OCI-LY3 (cell line): ENCODE measurements around the gene ZBTB22.
"Not testable (repeated sequence)": the region's sequence is repeated elsewhere in the genome, so short reads cannot be mapped to it uniquely, and the experiment has no call there.

Experiments used
- H2AFZ ChIP-seq: fragments of 200-600, 300-600 bp; shearing (Covaris generic); 2 replicates; pipeline ENCODE4 v1.6.0; 2014; ENCODE audit warnings: antibody characterized with exemption, low read depth, low read length
- H3K27ac ChIP-seq: fragments of 200-600, 300-600 bp; sonication (generic); 2 replicates; pipeline ENCODE4 v1.5.1; 2014; ENCODE audit warnings: mild to moderate bottlenecking, low read length, moderate library complexity, mixed read lengths
- H3K27me3 ChIP-seq: fragments of 200-600, 300-600 bp; sonication (generic); 2 replicates; pipeline ENCODE4 v1.6.1; 2014; ENCODE audit warnings: low read depth, low read length, mixed read lengths
- H3K36me3 ChIP-seq: fragments of 200-600, 300-600 bp; sonication (generic); replicated peaks from 2 replicates; pipeline ENCODE3; 2014; ENCODE audit warnings: low read depth, low read length, mixed read lengths
- H3K4me1 ChIP-seq: fragments of 300-600, 200-600 bp; sonication (generic); 2 replicates; pipeline ENCODE4 v1.6.1; 2014; ENCODE audit warnings: low read length, mixed read lengths
- H3K4me2 ChIP-seq: fragments of 200-600, 300-600 bp; sonication (generic); 2 replicates; pipeline ENCODE4 v1.6.1; 2014; ENCODE audit warnings: low read length, mixed read lengths
- H3K4me3 ChIP-seq: fragments of 300-600, 200-600 bp; sonication (generic); 2 replicates; pipeline ENCODE4 v1.5.1; 2014; ENCODE audit warnings: antibody characterized with exemption, mild to moderate bottlenecking, low read length, moderate library complexity
- H3K79me2 ChIP-seq: fragments of 300-600, 200-600 bp; shearing (Covaris generic); 2 replicates; pipeline ENCODE4 v1.6.1; 2014; ENCODE audit warnings: mild to moderate bottlenecking, low read length, mixed read lengths
- H3K9ac ChIP-seq: fragments of 300-600, 200-600 bp; shearing (Covaris generic); 2 replicates; pipeline ENCODE4 v1.6.0; 2014; ENCODE audit warnings: mild to moderate bottlenecking, low read length, moderate library complexity
- H3K9me3 ChIP-seq: fragments of 200-600, 300-600 bp; shearing (Covaris generic); 2 replicates; pipeline ENCODE4 v1.6.1; 2014; ENCODE audit warnings: low read length, mixed read lengths; ENCODE audit not compliant: insufficient read depth
- H4K20me1 ChIP-seq: fragments of 200-600, 300-600 bp; sonication (generic); 2 replicates; pipeline ENCODE4 v1.6.1; 2016; ENCODE audit warnings: low read length, mixed read lengths; ENCODE audit not compliant: insufficient read depth
- EZH2phosphoT487 ChIP-seq: fragments of 200-600 bp; shearing (Covaris generic); IDR thresholded peaks from 2 replicates; pipeline ENCODE4 v1.6.1; 2018; ENCODE audit warnings: antibody characterized with exemption, mixed run types, low read depth
- TF ChIP-seq, protein P1 (sequence below): fragments of 200-600, 300-600 bp; sonication (generic); IDR thresholded peaks from 2 replicates; pipeline ENCODE4 v1.5.1; 2014; ENCODE audit warnings: antibody characterized with exemption, low read length, low read depth

ZBTB22 gene

DNA sequence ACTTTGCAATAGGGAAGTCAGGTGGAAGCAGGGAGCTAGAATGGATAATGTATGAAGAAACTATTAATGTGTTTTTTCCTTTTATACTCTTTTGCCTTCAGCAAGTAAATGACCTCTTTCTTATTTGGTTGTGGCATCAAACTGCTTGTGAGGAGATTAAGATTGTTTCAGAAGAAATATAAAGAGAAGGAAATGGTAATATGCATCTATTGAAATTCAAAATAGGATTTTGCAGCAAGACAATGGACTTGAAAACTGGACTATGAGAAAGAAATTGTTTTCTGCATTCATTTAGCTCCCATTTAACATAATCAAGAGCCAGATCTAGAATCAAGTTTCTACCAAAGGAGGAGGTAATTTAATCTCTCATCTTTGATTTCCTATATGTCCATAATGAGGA, 41.8 kb upstream of the ZBTB22 start:
- H2AFZ ChIP-seq = no peak overlapping the region
- H3K27ac ChIP-seq = no peak overlapping the region
- no peak overlapping the region for H3K9ac ChIP-seq
- H3K9me3 ChIP-seq = no peaks in the 10 kb centered on the region
- no peaks in the 10 kb centered on the region for H4K20me1 ChIP-seq
- no peaks in the 10 kb centered on the region for H3K36me3 ChIP-seq
- no peaks in the 10 kb centered on the region for H3K27me3 ChIP-seq
- no peaks in the 10 kb centered on the region for H3K79me2 ChIP-seq
- TF ChIP-seq EZH2phosphoT487 = no peak
- TF ChIP-seq, protein P1, sequence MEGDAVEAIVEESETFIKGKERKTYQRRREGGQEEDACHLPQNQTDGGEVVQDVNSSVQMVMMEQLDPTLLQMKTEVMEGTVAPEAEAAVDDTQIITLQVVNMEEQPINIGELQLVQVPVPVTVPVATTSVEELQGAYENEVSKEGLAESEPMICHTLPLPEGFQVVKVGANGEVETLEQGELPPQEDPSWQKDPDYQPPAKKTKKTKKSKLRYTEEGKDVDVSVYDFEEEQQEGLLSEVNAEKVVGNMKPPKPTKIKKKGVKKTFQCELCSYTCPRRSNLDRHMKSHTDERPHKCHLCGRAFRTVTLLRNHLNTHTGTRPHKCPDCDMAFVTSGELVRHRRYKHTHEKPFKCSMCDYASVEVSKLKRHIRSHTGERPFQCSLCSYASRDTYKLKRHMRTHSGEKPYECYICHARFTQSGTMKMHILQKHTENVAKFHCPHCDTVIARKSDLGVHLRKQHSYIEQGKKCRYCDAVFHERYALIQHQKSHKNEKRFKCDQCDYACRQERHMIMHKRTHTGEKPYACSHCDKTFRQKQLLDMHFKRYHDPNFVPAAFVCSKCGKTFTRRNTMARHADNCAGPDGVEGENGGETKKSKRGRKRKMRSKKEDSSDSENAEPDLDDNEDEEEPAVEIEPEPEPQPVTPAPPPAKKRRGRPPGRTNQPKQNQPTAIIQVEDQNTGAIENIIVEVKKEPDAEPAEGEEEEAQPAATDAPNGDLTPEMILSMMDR = no peak
- H3K4me2 ChIP-seq = no peak overlapping the region
- no peaks in the 10 kb centered on the region for H3K4me1 ChIP-seq
- H3K4me3 ChIP-seq = no peak overlapping the region

GRCh38 chr6:33357160-33357871, 39.8 kb upstream of the ZBTB22 start:
- H3K27me3 ChIP-seq, H3K4me2 ChIP-seq, H3K9me3 ChIP-seq, H3K9ac ChIP-seq, H4K20me1 ChIP-seq, H3K79me2 ChIP-seq, H2AFZ ChIP-seq, H3K36me3 ChIP-seq, H3K4me3 ChIP-seq, H3K4me1 ChIP-seq, H3K27ac ChIP-seq: not testable (repeated sequence)

- H3K36me3 ChIP-seq = no peaks in the 10 kb centered on the region
- no peak overlapping the region for H3K4me2 ChIP-seq
- H3K27ac ChIP-seq = no peak overlapping the region
- H4K20me1 ChIP-seq = no peaks in the 10 kb centered on the region
- TF ChIP-seq, protein P1 = no peak
- TF ChIP-seq EZH2phosphoT487 = no peak
- H3K9me3 ChIP-seq = no peaks in the 10 kb centered on the region
- no peak overlapping the region for H3K9ac ChIP-seq
- no peaks in the 10 kb centered on the region for H3K79me2 ChIP-seq
- no peaks in the 10 kb centered on the region for H3K4me1 ChIP-seq
- H3K27me3 ChIP-seq = no peaks in the 10 kb centered on the region
- H2AFZ ChIP-seq = no peak overlapping the region
- H3K4me3 ChIP-seq = no peak overlapping the region
These were observed 38.8 kb upstream of the ZBTB22 start for GRCh38 chr6:33356295-33356694.

- not testable (repeated sequence) for H3K36me3 ChIP-seq, H3K4me1 ChIP-seq, H3K4me2 ChIP-seq, H4K20me1 ChIP-seq, H3K4me3 ChIP-seq, H2AFZ ChIP-seq, H3K9ac ChIP-seq, H3K27ac ChIP-seq, H3K79me2 ChIP-seq, H3K27me3 ChIP-seq, H3K9me3 ChIP-seq
These were observed 38.3 kb upstream of the ZBTB22 start for GRCh38 chr6:33355860-33356259.

DNA sequence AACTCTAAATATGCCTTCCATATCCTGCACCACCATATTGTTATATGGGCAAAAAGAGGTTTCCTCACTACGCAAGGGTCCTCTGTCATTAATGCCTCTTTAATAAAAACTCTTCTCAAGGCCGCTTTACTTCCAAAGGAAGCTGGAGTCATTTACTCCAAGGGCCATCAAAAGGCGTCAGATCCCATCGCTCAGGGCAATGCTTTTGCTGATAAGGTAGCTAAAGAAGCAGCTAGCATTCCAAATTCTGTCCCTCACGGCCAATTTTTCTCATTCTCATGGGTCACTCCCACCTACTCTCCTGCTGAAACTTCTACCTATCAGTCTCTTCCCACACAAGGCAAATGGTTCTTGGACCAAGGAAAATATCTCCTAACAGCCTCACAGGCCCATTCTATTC, 30.3 kb upstream of the ZBTB22 start:
- no peak overlapping the region for H2AFZ ChIP-seq
- no peaks in the 10 kb centered on the region for H3K36me3 ChIP-seq
- no peaks in the 10 kb centered on the region for H3K79me2 ChIP-seq
- H4K20me1 ChIP-seq = no peaks in the 10 kb centered on the region
- H3K9ac ChIP-seq = no peak overlapping the region
- no peak for TF ChIP-seq EZH2phosphoT487
- TF ChIP-seq, protein P1 = no peak
- H3K4me1 ChIP-seq = peaks cover 12% of the 10 kb centered on the region
- H3K27ac ChIP-seq = no peak overlapping the region
- H3K4me2 ChIP-seq = no peak overlapping the region
- no peaks in the 10 kb centered on the region for H3K9me3 ChIP-seq
- H3K27me3 ChIP-seq = no peaks in the 10 kb centered on the region
- no peak overlapping the region for H3K4me3 ChIP-seq

DNA sequence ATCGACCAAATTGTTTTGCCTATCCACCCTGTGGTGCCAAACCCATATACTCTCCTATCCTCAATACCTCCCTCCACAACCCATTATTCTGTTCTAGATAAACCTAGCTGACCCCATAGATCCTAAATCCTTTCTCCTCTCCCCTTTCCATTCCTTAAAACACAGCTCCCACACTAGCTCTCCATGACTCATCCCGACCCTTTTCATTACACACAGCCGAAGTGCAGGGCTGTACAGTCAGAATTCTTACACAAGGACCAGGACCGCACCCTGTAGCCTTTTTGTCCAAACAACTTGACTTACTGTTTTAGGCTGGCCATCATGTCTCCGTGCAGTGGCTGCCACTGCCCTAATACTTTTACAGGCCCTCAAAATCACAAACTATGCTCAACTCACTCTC, 29.4 kb upstream of the ZBTB22 start:
- H3K4me3 ChIP-seq, H3K36me3 ChIP-seq, H4K20me1 ChIP-seq, H2AFZ ChIP-seq, H3K27me3 ChIP-seq, H3K9me3 ChIP-seq, H3K27ac ChIP-seq, H3K4me2 ChIP-seq, H3K9ac ChIP-seq, H3K79me2 ChIP-seq: not testable (repeated sequence)
- H3K4me1 ChIP-seq = peaks cover 12% of the 10 kb centered on the region
